NCI-H128 (cell line): ENCODE results near the gene STX18.
"Not testable (repeated sequence)": the region's sequence is repeated elsewhere in the genome, so short reads cannot be mapped to it uniquely, and the experiment has no call there.

Source experiments
- DNase-seq: peaks from one replicate; lab custom pipeline; 2025; ENCODE audit not compliant: unreplicated experiment; lab: John Stamatoyannopoulos, UW

The STX18 gene

GRCh38 chr4:4422117-4422516 is 119.7 kb downstream of the STX18 start:
- not testable (repeated sequence) for DNase-seq

- no peak for DNase-seq
Observed at GRCh38 chr4:4421356-4421755, 120.5 kb downstream of the STX18 start.

DNA sequence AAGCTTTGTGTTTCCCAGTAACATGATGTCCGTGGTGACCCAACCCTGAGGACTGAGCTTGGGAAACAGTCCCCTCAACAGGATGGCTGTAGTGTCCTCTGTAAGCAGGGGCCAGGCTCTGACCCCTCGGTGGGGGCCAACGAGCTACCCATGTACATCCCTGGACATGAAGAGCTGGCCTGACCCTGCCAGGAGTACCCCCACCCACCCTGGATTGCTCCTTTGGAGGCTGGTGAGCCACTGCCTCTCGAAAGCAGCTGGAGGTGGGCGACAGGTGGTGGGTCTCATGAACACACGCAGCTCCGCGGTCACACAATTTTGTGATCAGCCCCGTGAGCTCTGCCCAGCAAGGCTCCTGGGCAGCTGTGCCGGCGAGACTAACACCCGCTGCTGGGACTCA is 121.4 kb downstream of the STX18 start:
- DNase-seq: no peak

GRCh38 chr4:4419896-4420295 is 122.0 kb downstream of the STX18 start:
- DNase-seq: no peak

GRCh38 chr4:4418676-4419390 is 123.0 kb downstream of the STX18 start:
- no peak for DNase-seq

GRCh38 chr4:4417886-4418285 is 124.0 kb downstream of the STX18 start:
- no peak for DNase-seq

DNA sequence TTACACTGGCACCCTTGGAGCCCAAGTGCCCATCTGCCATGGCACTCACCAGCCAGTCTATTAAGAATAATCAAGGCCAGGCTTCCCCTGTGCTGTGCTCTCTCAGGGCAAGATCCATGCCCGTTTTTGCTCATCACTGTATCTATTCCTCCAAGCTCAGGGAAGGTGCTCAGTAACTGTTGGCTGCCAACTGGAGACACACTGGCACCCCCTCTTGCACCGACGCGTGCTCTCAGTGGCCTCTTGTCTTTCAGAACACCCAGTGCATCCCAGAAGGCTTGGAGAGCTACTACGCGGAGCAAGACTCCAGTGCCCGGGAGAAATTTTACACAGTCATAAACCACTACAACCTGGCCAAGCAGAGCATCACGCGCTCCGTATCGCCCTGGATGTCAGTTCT is 124.9 kb downstream of the STX18 start:
- no peak for DNase-seq

GRCh38 chr4:4415806-4416805 is 125.7 kb downstream of the STX18 start:
- DNase-seq: no peak

DNA sequence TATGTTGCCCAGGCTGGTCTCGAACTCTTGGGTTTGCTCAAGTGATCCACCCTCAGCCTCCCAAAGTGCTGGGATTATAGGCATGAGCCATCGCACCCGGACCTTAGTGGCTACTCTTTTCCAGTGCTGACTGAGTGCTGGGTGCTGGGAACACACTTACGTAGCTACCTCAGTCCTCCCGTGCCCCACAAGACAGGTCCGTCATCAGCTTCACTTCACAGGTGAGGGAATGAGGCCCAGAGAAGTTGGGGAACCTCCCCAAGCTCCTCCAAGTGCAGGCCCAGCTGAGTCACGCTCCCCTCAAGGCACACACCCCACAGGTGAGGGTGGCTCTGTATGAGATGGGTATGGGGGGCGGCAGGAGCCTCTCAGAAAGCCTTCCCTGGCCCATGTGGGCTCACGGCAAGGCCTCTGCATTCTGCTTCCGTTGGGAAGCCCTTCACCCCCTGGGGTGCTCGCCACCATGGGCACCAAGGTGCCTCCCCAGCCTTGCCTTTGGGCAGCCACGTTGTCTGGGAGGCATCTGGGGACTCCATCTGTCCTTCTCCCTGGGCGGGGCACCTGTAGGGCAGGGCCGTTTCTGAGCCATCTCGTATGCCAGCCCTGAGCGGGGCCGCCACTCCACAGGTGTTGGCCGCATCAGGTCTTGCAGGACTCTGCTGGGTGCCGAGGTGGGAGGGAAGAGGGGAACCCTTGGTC is 126.6 kb downstream of the STX18 start:
- DNase-seq: no peak

GRCh38 chr4:4413806-4414205 is 128.0 kb downstream of the STX18 start:
- DNase-seq: no peak

- DNase-seq: no peak
Observed at GRCh38 chr4:4413373-4413725, 128.5 kb downstream of the STX18 start.

- DNase-seq: no peak
Observed at GRCh38 chr4:4412641-4413372, 129.0 kb downstream of the STX18 start.

GRCh38 chr4:4411906-4412305 is 129.9 kb downstream of the STX18 start:
- no peak for DNase-seq

GRCh38 chr4:4410271-4410670 is 131.6 kb downstream of the STX18 start:
- no peak for DNase-seq

- DNase-seq: no peak
Observed at GRCh38 chr4:4409416-4410115, 132.3 kb downstream of the STX18 start.

DNA sequence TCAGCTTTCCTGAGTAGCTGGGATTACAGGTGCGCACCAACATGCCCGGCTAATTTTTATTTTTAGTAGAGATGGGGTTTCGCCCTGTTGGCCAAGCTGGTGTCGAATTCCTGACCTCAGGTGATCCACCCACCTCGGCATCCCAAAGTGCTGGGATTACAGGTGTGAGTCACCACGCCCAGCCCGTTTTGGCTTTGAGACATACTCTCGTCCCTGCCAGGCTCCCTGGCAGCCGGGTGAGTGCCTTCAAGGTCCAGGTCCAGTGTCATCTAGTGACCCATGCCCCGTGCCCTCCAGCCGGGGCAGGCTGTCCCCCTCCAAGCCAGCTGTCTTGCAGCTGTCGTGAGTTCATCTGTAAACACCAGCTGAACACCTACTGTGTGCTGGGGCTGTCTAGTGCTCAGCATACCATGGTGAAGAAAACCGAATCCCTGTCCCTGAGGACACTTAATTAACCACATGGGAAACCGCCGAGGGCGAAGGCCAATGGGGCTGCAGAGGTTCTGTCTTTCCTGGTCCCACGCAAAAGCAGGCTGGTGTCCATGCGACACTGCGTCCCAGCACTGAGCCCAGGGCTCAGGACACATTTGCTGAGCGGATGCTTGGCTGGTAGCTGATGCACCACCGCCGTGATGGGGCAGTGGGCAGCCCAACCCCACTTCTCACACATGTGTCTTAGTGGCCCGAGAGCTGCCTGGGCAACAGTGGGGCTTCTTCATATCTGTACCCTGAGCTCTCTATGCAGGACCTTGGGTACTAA is 133.1 kb downstream of the STX18 start:
- DNase-seq: no peak

DNA sequence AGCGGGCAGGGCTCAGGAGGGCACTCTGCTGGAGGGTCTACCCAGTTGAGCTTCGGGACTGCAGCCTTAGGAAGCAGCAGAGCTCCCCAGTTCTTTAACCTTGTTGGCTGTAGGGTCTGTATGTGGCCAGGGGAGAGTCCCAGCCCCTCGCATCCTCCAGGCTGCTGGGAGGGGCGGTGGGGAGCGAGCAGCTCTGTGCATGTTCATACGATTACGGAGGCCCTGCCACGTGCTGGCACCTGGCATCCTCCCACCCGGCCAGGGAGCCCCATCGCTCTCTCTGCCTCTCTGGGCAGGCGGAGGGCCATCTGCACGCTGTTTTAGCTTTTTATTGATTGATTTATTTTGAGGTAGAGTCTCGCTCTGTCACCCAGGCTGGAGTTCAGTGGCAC is 133.7 kb downstream of the STX18 start:
- no peak for DNase-seq

DNA sequence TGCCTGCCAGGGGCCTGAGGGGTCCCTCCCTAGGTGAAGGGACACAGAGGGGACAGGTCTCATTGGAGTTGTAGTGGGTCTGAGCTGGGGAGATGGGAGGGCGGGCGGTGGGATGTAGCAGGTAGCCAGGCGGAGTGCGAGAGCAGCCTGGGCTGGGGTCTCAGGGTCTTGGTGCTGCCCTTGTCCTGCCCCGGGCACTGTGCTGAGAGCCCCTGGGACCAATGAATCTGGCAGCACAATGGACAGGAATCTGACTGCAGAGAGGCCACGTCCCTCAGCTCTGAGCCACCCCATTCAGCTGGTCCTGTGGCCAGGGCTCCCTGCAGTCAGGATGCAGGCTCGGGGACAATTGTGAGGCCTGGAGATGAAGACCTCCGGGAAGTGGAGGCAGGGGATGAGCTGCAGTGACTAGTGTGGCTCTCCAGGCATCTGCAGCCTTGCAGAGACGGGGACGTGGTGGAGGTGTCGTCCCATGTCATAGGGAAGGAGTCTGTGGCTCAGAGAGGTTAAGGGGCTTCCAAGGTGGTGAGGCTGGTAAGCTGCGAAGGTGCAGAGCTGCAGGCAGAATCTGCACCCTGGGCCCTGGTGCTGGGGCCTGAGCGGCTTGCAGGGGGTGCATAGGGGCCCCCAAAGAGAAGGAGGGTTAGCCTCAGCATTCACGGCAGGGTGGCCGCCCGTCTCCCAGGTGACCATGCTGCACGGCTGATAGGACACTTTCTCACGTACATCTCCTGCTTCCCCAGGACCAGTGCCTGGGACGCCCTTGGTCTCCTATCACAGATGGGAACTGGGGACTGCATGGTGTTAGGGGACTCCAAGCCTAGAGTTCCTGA is 134.3 kb downstream of the STX18 start:
- DNase-seq: no peak
